ENCODE results near the gene RELCH.

Gene RELCH

DNA sequence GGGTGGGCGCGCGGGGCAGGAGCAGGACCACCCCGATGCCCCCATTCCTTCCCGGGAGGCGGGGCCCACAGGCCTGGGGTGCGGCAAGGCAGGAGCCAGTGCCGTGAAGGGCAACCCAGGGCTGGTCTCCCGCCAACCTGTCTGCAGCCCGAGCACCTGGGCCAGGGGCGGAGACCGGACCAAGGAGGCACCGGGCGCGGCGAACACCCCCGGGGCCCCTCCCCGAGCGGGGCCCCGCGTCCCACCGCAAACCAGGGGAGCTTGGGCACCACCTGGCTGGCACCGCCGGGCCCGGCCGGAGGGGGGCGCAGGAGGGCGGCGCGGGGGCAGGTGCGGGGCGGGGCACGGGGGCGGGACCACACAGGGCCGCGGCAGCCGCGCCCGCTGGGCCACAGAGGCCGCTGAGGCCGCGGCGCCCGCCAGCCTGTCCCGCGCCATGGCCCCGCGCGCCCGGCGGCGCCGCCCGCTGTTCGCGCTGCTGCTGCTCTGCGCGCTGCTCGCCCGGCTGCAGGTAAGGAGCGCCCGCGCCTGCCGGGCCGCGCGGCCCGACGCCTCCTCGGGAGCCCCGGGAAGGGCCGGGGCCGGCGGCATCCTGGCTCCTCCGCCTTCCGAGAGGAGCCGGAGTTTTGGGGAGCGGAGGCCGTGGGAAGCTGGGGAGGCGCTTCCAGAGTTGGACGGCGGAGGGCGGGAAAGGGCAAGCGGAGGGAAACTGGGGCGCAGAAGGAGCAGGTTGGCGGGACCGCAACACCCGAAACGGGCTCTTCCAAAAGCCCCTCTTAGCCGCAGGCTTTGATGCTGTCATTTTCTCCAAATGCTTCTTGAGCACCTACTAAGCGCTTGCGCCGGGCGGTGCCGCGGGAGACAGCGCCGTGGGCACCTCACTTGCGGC lies 138.1 kb downstream of the RELCH start, which contains the start of gene TNFRSF11A:
Gene TNFRSF11A, plus strand, starts transcription at position 394 of the 889 bp plus-strand sequence. Its CDS starts 43 bp downstream, at position 437.
- peak; percentile 65 for DNase-seq

DNA sequence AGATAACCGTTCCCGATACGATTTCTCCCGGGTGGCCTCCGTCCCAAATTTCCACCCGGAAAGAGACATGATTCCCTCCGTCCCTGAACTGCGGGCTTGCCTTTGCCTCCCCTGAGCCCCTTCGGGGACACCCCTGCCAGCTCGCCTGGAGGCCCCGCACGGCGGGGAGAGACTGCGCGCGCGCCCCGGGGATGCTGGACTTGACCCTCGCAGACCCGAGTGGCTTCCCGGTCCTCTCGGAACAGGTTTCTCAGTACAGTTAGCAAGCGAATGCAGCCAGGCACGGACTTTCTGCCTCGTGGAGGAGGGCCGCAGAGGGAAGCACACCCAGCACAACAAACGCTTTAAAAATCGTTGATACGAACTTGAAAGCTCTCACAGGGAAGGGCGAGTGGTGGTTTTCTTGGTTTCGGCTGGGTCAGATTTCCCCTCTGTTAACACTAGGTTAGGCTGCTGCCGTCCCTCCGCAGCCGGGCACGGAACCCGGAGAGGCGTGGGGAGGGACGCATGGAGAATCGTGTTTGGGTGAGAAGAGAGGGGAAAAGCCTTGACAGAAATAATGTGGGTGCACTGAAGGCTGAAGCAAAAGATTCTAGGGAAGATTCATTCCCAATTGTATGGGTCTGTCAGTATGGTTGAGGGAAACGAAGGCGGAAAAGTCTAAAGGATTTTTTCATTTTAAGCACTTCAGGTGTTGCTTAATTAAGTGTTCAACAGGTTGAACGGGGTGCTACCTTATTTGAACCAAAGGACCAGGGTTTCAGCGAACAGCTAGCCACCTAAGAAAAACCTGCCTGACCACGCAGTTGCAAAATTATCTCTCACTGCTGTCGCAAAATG lies 139.0 kb downstream of the RELCH start:
- DNase-seq: peak; percentile 19

DNA sequence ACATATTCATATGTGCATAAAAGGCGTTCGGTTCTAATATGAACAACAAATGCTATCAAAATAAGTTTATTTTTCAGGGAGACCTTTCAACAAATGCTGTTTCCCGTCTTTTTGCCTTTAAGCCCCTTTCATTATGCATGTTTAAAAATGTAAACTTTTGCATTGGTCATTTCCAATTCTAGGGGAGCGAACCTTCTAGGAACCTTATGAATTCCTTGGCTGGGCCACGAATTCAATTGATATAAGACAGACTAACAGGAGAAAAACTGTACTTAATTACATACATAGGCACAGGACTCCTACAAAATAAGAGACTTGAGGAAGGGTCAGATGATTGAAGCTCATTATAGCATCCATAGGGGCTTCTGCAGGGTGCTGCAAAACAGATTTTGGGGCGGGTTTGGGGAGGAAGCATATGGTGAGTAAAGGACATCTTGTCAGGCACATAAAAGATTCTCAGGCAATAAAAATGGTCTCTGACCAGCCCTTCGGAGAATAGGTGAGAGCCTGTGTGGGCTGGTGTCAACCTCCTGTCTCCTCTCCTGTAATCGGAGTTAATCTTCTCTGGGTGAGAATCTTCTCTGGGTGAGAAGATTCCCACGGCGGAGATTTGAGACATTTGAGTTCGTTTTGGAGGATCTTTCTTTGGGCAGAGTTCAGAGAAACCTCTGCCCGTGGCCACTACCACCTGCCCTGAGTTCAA lies 139.7 kb downstream of the RELCH start:
- no peak for DNase-seq

DNA sequence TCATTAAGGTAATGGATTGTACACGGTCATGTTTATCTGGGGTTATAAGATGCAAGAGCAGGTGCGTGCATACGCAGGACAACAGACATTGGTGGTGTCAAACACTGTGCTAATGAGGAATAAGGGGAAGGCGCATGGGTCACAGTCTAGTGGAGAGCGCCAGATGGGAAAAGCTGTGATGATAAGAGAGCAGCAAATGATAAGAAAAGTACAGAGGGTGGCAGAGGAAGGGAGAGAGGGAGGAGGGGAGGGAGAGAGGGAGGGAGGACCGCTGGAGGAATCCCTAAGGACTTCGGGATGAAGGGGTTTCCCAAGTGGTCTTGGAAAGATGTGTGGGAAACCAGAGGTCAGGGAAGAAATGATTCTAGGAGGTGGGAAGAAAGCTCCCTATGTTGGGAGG lies 140.9 kb downstream of the RELCH start:
- no peak for DNase-seq

DNA sequence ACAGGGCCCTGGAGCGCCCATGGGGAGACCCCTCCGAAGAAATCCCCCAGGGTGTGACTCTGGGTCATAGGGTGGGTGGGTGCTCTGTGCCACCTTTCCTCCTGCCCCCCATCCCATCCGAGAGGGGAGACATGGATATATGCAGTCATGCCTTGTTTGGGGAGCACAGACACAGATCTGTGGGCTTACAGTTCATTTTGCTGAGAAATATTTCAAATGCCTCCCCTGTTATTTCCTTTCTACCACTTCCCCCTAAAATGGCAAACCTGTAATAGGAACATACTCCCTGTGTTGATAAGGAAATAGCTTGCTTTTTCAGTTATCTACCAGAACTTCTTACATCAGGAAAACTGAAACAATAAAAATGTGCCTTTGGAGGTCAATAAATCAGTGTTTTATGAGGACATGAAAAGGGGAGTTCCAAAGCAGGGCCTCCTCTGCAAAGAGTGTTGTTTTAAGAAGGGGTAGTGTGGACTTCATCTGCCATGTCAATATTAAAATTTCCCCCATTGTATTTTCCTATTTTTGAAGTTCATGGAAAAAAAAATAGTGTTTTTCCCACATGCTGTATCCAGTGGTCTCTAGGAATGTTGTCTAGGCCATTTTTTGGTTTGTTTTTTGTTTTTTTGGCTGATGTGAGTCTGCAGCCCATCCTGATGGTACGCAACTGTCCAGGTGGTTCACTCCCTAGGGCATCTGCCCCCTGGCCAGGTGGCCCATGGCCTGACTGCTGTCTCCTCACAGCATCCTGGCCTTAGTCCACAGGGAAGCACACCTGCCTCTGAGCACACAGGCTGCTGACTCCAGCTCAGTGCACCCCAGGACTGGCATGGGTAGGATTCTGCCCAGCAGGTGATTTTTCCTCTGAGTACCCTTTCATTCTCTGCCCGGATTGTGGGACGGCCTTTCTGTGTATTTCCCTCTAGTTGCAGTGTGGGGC lies 141.8 kb downstream of the RELCH start:
- DNase-seq: no peak

DNA sequence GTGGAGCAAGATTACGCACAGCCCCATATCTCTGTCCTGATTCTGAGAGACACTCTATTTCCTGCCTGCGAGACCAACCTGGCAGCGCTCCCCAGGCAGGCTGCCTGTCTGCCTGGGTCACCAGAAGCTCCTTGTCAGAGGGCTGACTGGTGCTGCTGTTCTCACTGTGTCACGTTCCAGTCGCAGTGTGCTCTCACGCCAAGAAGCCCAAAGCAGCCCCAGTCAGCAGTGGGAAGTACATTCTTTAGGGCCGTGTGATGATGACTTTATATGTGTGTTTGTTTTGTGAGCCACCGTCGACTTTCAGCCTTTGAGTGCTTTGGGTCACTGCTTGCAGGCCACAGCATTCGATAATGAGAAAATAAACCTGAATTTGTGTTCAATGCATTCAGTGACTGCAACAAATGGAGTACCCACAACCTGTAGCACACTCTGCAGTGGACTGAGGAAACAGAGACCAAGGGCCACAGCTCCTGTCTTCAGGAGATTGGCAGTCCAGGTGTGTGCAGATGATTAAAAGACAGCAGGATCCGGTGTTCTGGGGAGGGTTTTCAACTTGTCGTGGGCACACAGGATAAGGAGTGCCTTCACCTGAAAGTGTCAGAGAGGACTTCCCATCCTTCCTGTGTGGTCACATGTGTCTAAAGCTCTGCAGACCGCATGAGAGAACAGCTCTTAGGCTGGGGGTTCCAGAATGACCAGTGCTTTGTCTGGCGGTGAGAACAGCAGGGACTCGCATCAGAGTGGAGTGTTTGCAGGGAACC lies 142.8 kb downstream of the RELCH start:
- DNase-seq: peak; percentile 36

DNA sequence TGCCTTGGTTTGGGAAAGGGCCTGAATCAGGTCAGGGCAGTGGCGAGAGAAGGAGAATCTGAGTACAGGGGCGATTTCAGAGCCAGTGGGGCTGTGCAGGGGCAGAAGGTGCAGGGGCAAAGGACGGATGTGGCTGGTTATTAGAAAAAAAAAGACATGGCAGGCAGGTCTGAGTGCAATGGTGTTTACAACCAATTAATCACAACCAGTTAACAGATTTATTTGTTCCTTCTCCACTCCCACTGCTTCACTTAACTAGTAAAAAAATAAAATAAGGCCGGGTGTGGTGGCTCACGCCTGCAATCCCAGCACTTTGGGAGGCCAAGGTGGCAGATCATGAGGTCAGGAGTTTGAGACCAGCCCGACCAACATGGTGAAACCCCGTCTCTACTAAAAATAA lies 143.6 kb downstream of the RELCH start:
- no peak for DNase-seq

DNA sequence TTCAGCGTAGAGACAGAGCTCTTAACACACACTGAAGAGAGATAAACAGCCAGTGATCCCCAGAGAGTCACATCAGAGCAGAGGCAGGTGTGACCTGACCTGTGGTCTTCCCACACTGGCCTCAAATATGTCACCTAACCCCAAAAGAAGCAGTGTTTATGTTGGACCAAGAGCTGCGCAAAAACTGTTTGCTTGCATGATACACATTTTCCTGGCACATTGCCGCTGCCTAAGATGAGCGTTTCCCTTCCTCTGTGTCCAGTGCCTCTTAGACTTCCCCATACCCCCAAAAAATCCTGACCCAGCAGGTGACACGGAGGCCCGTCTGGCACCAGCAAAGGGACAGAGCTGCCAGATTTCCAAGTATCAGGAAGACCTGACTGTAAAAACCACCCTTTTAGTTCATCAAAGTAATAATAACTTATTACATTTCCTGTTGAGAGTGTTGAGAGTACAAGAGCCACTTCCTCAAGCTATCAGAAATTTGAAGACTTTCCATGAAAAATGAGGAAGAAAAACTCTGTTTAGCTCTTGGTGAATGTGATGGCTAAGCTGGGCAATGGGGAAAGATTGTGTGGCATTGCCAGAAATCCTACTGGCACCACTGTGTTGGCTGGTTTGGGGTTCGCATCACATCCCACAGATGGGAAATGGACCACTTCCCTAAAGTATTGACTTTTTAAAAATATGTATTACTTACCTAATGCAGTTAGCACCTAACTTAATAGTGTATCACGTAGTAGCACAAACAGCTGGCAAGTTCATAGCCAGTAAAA lies 144.7 kb downstream of the RELCH start:
- DNase-seq: no peak

DNA sequence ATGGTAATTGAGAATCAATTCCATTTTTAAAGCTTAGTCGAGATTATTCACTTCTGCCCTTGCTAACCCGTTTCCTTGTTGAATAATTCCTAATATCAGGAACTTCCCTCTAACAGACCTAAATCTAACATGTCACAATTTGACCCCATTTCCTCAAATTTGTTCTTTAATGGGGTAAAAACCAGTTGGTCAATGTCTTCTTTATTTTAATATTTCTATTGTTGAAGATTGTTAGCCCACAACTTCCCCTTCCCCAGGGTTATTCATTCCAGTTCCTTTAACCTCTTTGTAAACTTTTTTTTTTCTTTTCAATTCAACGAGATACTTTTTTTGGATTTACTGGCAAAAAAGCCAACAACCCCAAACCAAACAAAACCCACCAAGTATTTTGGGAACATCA lies 145.4 kb downstream of the RELCH start:
- DNase-seq: no peak

DNA sequence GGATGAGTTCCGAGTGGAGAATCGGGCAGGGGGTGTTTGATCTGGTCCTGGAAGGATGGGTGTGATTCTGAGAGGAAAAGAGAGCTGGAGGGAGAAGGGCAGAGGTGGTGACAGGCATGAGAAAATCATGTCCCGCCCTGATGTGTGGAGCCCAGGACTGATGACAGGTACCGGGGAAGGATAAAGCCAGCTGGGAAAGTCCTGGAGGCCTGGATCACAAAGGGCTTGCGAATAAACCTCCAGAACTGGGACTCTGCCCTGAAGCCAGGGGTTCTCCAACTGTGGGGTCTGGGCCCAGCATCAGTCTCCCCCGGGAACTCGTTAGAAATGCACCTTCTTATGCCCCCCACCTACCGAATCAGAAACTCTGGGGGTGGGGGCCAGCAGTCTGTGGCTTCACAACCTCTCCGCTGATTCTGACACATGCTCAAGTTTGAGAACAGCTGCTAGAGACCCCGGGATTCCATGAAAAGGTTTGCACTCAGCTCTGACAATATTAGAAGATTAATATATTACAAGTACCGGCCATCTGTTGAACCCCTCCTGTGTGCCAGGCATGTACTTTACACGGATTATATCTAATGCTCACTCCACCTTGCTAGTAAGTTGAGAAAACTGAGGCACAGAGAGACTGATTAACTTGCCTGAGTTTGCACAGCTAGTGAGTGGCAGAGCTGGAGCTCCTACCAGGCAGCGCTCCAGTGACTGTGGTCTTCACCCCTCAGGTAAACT lies 146.1 kb downstream of the RELCH start:
- no peak for DNase-seq

DNA sequence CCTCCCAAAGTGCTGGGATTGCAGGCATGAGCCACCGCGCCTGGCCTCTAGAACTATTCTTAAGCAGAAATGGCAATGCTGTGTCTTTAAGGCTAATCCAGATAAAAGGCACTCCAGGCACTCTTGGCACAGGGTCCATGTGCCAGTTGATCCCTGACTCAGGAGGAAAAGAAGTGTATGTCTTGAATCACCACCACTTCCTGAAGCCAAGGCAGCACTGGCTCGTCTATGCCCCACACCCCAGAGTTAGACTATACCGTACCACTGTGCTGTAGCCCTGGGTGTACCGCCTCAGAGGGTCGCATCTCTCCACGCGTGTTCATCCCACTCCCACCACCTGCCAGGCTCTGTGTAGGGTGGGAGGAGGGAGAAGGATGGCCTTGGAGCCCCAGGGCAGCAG lies 147.1 kb downstream of the RELCH start:
- no peak for DNase-seq

DNA sequence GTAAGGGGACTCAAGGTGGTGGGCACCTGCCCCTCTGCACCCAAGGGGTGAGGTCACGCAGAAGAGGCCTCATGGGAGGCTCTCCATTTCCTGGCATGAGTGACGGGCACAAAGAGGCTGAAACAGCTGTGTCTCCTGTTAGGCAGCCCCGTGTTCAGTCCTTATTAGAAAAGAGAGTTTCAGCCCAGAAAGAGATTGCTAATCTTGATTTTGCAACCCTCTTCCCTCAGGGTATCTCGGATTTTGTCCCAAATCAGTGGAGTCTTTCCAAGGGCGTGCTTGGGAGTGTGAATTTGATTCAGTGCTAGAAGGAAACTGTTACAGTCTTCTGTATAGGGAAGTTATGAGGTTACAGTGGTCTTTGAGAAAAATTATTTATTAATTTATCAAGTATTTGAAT lies 148.4 kb downstream of the RELCH start:
- no peak for DNase-seq

DNA sequence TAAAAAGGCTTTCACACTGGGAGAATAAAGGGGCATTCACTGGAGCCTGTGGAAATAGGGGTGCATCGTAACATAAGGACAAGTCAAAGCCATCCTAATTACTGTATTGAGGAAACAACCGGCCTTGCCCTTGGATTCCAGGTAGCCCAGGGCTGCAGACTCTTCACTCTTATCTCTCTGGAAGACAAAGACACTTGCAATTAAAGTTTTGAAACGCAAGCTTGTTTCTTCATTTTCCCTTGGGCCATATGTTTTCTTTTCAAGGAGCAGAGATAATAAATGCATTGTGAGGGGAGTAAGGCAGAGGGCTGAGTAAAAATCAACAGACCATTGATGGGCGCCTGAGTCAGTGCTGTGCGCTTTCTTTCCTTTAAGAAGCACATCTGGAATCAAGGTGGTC lies 149.6 kb downstream of the RELCH start:
- DNase-seq: no peak

DNA sequence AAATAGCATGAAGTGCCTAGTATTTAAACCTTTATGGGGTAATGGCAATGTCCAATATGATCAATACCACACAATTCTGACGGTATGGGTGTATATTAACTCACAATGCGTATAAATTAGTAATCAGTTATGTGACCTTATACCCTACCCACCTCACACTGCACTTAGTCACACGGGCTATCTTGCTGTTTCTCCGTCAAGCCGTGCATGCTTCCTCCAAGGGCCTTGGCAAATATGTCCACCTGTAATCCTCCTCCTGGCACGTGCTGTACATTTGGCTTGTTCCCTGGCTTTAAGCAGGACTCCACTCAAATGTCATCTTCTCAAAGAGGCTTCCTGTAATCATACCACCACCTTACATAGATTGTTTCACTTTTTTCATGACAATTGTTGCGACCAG lies 150.3 kb downstream of the RELCH start:
- no peak for DNase-seq

DNA sequence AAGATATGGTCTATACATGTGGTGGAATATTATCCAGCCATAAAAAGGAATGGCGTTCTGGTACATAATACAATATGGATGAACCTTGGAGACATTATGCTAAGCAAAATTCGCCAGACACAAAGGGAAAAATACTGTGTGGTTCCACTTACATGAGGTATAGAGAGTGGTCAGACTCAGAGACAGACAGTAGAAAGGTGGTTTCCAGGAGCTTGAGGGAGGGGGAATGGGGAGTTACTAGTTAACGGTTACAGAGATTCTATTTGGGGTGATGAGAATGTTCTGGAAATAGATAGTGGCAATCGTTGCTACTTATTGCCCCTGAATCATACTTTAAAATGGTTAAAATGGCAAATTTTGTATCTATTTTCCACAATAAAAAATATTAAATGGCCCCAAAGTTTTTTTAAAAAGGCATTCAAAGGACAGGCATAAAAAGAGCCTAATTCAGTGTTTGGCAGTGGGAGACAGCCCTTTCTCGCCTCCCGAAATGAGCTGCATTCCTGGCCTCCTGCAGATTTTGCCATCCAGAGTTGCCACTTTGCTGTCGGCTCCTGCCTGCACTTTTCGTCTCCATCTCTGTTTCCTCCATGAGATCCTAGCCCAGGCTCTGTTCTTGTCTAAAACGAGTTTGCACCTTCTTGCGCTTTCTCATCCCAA lies 151.5 kb downstream of the RELCH start:
- no peak for DNase-seq

DNA sequence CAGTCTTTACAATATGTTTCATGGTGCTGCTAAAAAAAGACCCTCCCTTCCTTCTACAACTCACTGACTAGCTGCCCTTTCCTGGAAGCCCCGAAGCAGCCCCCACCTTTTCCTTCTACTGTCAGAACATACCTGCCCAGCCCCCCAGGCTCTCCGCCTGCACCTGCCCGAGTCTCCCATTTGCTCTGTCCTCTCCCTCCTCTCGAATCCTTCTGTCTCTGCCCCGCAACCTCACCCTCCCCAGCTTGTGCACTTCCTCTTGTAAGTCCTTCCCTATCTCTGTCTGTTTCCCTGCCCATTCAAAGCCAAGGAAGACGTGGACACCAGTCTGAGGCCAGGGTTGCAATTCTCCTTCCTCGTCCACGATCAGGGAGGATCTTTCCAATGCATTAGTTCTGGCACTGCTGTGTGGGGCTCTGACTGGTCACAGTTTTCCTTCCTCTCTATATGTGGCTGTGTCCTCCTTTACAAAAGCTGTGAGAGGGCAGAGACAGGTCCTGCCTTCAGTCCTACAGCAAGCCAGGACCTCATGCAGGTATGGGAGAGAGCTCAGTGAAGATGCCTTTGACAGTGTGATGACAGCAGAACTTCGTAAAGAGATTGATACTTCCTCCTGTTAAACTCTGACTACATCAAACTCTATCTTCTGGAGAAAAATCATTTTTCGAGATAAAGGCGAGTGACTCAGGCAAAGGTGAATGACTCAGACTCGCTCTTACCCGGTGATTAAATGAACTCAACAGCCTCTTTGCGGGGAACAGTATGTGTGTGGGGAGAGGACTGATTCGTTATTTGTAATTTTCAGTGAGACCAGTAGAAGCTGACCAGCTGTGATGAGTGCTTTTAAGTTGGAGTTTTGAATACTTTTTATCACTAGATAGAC lies 152.3 kb downstream of the RELCH start:
- peak; percentile 19 for DNase-seq

DNA sequence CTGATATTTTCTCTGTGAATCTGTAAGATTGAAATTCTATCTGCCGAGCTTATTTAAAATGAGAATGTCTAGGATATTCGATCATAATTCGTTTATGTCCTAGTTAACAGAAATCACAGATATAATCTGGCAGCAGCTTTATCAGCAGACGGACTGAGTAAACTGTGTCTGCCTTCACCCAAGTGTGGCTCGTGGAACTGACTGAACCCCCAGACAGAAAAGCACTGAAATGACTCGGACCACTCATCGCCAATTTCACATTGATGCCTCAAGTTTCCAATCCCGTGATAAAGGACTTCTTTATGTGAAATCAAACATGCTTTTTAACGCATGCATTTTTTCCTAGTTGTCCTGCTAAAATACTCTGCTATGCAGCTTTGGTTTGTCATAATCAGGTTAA lies 153.9 kb downstream of the RELCH start:
- DNase-seq: no peak

DNA sequence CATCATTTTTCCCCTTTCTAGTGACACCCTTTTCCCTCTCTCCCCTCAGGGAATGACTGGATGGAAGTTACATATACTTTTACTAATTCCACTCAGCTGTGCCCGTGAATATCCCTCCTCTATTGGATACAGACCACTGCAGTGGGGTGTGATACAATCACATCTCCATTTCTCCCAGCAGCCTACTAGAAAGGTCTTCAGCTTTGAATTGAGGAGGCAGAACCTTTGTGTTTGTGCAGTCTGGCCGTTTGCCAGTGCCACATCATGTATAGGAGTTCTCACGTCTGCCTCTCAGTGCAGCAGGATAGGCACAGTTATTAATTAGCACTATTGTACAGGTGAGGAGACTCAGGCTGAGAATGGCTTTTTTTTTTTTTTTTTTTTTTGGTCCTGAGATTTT lies 154.4 kb downstream of the RELCH start:
- DNase-seq: no peak

Measured in activated naive CD4-positive, alpha-beta T cell treated with Interleukin-2 at 50 U/mL for 16 hours (primary cell).